ENCODE measurements around the gene KDM7A.
"Not testable (repeated sequence)": the region's sequence is repeated elsewhere in the genome, so short reads cannot be mapped to it uniquely, and the experiment has no call there.

Gene KDM7A

DNA sequence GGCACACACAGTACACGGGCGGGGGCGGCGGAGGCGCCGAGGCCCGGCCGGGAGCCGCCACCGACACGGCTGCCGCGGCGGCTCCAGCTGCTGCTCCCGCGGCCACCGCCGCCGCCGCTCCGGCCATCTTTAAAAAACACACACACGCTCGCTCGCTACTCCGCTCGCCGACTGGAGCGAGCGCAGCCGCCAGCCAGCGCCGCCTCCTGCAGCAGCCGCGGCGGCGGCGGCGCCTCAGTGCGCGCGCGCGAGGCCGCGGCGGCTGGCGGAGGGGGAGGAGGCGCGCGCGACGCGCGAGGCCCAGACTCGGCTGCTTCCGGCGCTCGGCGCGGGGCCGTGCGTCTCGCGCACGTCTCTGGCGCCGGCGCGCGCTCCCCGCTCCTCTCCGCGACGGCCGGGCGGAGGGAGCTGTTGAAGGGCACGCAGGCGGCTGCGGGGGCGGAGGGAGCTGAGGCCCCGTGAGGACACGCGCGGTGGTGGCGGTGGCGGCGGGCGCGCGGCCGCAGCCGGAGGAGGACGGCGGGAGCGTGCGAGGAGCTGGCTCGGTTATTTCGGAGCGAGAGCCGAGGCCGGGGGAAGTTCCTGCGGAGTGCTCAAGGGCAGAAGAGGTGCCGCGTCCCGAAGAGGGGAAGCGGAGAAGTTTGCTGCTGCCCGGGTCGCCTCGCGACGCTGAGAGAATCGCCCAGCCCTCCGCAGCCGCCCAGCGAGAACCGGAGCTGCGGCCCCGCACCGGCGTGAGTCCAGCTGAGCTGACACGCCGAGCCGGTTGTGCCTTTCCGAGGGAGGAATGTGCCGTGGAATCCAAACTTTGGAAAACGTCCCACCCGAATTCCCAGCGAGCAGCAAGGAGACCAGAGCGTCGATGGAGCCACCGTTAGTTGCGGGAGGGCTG lies at the start of gene KDM7A:
KDM7A (minus strand) TSS at position 173 of the 892 bp plus-strand sequence; CDS start at position 127, 46 bp downstream.
- peak; percentile 82 to 87 for DNase-seq (ENCODE audit: low read depth in 2 of 2)

DNA sequence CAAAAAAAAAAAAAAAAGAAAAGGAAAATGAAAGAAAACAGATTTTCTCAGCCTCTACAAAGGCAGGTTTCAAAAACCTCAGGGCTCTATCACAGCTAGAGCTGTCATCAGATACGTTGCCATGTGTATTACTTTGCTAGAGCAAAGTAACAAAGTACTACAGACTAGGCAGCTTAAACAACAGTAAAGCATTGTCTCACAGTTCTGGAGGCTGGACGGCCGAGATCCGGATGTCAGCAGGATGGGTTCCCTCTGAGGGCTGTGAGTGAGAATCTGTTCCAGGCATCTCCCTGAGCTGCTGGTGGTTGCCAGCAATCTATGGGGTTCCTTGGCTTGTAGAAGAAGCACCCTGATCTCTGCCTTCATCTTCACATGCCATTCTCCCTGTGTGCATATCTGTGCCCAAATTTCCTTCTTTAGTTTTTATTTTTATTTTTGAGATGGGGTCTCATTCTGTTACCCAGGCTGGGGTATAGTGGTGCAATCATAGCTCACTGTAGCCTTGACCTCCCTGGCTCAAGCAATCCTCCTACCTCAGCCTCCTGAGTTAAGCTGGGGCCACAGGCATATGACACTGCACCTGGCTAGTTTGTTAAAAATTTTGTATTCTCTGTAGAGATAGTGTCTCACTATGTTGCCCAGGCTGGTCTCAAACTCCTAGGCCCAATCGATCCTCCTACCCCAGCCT lies 48.9 kb upstream of the KDM7A start:
- DNase-seq (ENCODE audit: low read depth in 2 of 2), result no peak

DNA sequence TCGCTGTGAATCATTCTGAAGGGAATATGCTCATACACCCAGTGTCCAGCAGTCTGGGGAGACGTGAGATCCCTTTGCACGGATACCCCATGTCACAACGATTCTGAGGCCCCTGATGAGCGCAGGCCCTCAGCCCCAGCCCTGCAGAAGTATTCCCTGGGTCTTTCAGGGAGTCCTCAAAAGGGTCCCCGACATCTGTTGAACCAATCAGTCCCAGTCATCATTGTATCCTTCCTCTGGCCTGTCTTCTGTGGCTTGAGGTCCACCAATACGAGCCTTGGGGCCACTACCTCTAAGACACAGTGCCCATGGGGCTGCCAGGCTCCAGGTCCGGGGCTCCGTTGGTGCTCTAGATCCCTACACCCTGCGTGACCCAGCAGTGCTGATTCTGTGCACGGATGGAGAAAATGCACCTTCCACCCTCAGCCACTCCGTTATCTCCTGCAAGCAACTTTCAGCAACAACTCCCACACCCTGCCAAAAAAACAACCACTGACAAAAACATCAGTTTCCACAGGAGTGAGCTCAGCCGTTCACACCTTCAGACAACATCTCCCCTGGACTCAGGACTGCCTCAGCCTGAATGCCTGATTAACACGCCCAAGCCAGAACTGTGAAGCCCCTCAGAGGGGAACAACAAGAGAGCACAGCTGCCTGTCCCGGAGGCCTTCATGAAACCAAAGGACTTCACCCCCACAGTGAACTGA lies 46.9 kb upstream of the KDM7A start:
- no peak for DNase-seq (ENCODE audit: low read depth in 2 of 2)

GRCh38 chr7:140222814-140223213 lies 46.0 kb upstream of the KDM7A start:
- DNase-seq (ENCODE audit: low read depth in 2 of 2), result no peak

- no peak for DNase-seq (ENCODE audit: low read depth in 2 of 2)
Measured at GRCh38 chr7:140219672-140220524, 43.1 kb upstream of the KDM7A start.

DNA sequence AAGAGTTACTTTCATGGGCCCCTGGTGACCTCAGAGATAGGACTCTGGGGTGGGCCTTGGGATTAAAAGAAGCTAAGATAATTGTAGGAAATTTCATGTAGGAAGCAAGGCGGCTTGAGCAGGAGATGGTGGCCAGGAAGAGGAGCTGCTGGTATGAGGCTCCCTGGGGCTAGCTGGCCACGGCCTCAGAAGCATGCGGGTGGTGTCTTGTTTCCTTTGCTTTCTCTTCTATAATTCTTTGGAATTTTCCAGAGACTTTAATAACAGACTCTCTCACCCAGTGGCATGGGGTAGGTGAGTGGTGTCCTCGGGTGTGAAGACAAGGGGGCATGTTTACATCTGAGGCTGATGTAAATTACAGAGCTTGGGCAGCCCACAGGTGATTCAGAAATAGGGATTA lies 41.9 kb upstream of the KDM7A start:
- DNase-seq (ENCODE audit: low read depth in 2 of 2), result no peak

DNA sequence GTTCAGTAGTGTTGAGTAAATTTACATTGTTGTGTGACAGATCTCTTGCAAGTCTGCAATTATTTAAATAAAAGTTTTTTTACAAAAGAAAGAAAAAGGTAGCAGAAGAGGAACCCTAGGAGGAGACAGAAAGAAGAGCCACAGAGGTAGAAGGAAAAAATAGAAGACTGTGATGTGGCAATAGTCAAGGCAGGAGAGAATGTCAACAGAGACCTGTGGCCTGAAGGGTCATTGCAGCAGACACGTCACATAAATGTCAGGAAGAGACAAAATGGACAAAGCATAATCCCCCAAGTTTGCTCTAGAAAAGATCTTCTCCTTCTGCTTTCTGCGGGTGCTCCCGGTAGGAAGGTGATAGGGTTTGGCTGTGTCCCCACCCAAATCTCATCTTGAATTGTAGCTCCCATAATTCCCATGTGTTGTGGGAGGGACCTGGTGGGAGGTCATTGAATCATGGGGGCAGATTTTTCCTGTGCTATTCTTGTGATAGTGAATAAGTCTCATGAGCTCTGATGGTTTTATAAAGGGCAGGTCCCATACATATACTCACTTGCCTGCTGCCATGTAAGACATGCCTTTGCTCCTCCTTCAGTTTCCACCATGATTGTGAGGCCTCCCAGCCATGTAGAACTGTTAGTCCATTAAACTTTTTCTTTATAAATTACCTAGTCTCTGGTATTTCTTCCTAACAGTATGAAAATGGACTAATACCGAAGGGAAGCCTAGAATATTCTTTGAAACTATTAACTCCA lies 41.1 kb upstream of the KDM7A start:
- no peak for DNase-seq (ENCODE audit: low read depth in 2 of 2)

DNA sequence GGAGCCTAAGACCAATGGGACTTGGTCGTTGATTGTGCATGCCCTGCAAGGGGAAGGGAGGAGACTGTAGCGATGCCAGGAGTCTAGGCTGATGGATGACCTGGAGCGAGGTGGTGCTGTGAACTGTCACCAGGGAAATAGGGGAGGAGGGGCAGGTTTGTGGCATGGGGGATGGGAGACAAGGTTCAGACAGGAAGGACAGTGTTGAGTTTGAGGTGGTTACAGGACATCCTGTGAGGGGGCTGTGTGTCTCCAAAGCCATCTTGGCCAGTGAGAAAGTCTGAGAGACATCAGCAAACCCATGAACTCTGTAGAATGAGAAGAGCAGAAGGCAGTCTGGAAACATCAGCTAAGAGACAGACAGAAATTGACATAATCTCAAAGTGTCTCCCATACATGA lies 38.5 kb upstream of the KDM7A start:
- DNase-seq (ENCODE audit: low read depth in 2 of 2), result no peak

- DNase-seq (ENCODE audit: low read depth in 2 of 2), result no peak
Measured at GRCh38 chr7:140214075-140214684, 37.4 kb upstream of the KDM7A start.

DNA sequence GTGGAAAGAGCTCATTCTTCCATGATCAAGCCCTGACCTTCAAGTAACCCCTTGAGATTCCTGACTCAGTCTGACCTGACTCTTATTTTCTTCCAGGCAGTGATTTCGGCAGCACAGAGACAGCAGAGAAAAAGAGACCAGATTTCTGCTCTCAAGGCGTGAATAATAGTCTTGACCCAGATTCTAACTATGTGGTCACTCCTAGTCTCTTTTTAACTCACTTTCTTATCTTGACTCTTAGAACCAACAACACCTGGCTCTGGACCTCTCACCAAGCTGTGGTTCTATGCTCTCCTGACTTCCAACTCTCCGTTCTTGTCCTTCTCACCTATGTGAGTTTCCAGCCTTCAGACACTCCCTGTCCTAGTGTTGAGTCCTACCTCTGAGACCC lies 36.9 kb upstream of the KDM7A start:
- DNase-seq (ENCODE audit: low read depth in 2 of 2), result no peak

- DNase-seq (ENCODE audit: low read depth in 2 of 2), result peak in 1 of 2 donors; percentile 33
Measured at GRCh38 chr7:140212100-140212881, 35.5 kb upstream of the KDM7A start.

DNA sequence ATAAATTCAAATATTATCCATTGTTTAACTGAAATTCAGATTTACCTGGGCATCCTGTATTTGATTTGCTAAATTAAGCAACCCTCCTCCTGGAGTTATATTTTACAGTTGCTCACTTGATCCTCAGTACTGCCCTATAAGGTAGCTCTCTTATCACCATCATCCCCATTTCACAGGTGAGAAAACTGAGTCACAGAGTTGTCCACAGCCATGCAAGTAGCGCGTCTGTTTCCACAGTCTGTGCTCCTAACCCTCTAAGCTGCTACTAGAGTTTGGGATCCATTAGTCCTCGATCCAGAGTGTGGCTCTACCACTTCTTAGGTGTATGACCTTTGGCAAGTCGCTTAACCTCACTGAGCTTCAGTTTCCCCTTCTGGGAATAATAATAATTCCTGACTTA lies 34.9 kb upstream of the KDM7A start:
- no peak for DNase-seq (ENCODE audit: low read depth in 2 of 2)

- DNase-seq (ENCODE audit: low read depth in 2 of 2), result peak in 1 of 2 donors; percentile 68
Measured at GRCh38 chr7:140209866-140210609, 33.3 kb upstream of the KDM7A start.

- DNase-seq (ENCODE audit: low read depth in 2 of 2), result no peak
Measured at GRCh38 chr7:140206616-140207389, 30.0 kb upstream of the KDM7A start.

DNA sequence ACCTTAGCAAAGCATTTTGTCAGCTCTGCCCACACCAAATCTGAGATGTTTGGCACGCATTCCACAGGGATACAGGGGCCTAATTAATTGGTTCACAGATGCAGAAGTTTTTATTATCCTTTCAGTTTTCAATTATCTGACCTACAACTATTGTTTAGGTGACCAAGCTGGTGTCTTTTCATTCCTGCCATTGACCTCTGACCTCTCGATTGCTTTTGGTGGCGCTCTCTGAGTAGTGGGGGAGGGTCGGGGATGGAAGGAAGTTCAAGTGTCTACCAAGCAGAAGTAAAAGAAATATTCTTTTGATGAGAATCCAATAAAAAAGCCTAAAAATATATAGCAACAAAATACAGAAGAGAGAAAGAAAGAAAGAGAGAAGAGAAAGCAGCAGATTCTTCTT lies 28.8 kb upstream of the KDM7A start:
- no peak for DNase-seq (ENCODE audit: low read depth in 2 of 2)

DNA sequence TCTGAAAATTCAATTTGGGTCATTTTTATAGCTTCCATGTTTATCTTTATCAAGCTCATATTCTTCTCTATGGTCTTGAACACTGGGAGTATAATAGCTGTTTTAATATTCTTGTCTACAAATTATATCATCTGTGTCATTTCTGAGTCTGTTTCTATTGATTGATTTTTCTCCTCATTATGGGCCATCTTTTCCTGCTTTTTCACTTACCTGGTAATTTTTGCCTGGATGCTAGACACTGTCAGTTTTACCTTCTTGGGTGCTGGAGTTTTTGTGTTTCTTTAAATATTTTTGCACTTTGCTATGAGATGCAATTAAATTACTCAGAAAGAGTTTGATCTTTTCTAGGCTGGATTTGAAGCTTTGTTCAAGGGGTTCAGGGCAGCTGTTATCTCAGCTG lies 26.8 kb upstream of the KDM7A start:
- no peak for DNase-seq (ENCODE audit: low read depth in 2 of 2)

DNA sequence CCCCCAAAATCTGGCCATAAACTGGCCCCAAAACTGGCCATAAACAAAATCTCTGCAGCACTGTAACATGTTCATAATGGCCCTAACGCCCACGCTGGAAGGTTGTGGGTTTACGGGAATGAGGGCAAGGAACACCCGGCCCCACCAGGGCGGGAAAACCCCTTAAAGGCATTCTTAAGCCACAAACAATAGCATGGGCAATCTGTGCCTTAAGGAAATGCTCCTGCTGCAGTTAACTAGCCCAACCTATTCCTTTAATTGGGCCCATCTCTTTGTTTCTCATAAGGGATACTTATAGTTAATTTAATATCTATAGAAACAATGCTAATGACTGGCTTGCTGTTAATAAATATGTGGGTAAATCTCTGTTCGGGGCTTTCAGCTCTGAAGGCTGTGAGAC lies 26.2 kb upstream of the KDM7A start:
- not testable (repeated sequence) for DNase-seq (ENCODE audit: low read depth in 2 of 2)

DNA sequence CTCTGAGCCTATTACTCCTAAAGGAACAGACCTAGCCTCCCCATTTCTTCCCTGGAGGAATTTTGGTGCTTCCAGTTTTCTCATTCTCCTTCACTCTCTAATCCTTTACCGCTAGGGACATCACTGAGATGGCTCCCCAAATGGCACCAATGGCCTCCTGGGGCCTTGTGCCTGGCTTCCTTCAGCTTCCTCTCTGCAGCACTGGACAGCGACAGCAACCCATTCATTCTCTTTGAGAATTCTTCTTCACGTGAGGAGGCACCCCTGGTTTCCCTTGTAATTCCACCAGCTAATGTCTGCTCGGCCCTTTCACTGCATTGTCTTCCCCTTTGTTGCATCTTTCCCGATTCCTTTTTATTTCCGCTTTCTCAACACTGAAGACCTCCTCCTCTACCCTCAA lies 24.6 kb upstream of the KDM7A start:
- no peak for DNase-seq (ENCODE audit: low read depth in 2 of 2)
